Adipose tissue (tissue), 3 donors: ENCODE data around the gene PRRG1. TPM values are rescaled to one million over a fixed set of nuclear protein-coding genes. Genes with fewer than 3 reads are reported as not detected.
"Not testable (repeated sequence)": the region's sequence is repeated elsewhere in the genome, so short reads cannot be mapped to it uniquely, and the experiment has no call there.

Experiments
- H3K27ac ChIP-seq: one replicate; pipeline ENCODE4 v1.5.1; 2013; ENCODE audit warnings: low read depth, low read length
- WGBS, 3 donors: extraction: QIAGEN DNeasy Blood & Tissue Kit; methylation state at CpG; one replicate each; pipeline ENCODE4 v1.1.7; 2013; 5-methylcytosine and 5-hydroxymethylcytosine counted together
- polyA plus RNA-seq, 3 donors: library from polyadenylated mRNA; stranded (reverse); fragments of 200-250 nt; gene quantifications; one replicate each; pipeline ENCODE4 v1.2.3, GENCODE V29; 2013
- donor health status: healthy with polysubstance abuse.
- donor health status: Bipolar disorder and iron deficiency.
- donor health status: healthy.

The PRRG1 gene
- polyA plus RNA-seq, 3 donors: 1.4 to 5.4 (median 4.3) TPM

DNA sequence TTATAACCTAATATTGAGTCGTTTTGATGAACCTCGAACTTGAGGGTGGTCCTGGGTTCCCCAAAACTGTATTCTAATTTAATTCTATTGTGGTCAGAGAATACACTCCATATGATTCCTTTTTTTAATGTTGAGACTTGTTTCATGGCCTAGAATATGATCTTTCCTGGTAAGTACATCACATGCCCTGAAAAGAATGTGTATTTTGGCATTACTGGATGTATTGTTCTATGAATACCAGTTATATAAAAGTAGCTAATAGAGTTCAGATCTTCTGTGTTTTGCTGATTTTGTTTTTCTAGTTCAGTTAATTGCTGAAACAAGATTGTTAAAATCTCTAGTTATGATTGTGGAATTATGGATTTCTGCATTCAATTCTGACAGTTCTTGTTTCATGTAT, 18.8 kb downstream of the PRRG1 start:
- no peak overlapping the region for H3K27ac ChIP-seq
- 61 to 90% (median 76%) methylated on average over 2 of the region's 2 CpGs for WGBS, 3 donors

DNA sequence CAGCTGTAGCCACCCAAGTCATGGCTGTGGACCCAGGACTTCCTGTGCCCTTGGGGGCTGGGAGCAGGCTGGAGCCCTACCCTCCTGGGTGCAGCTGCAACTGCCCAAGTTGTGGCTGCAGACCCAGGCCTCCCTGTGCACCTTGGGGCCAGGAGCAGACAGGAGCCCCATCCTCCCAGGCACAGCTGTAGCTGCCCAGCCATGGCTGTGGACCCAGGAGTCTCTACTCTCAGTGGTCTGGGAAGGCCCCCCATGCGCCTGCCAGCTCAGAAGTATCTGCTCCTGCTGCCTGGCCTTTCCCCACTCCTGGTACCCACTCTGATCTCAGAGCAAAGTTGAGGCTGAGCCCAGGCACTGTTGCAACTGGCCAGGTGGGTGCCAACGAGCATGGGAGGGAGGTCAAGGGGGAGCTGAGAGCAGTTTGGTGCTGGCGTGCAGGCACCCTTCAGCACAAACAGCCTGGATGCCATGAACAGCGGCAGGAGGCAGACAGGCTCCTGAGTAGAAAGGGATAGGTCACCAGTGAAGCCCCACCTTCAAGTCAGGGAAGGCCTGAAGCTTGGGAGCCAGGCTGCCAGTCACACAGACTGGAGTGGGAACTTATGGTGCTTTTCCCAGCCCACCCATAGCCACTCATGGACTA, 21.5 kb downstream of the PRRG1 start:
- H3K27ac ChIP-seq: no peak overlapping the region
- WGBS, 3 donors: 80 to 96% (median 95%) methylated on average over 4 of the region's 4 CpGs

DNA sequence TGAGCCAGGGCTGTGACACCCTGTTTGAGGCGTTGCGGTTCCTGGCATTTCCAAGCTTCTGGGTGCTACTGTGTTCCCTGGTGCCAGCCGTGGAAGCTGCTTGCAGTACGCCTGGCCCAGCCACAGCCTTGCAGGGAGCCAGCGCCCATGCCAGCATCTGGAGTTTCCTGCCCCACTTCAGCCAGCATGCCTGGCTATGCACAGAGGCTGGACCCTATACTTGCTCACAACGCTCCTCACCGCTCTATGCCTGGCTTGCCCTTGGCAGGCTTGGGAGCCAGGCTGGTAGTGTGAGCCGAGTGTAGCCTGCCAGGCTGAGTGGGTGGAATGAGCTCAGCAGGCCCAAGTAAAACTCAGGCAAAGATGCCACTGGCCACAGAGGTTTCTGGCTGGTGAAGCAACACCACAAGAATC, 22.4 kb downstream of the PRRG1 start:
- H3K27ac ChIP-seq: no peak overlapping the region
- 81 to 94% (median 94%) methylated on average over 5 to 8 of the region's 8 CpGs for WGBS, 3 donors

DNA sequence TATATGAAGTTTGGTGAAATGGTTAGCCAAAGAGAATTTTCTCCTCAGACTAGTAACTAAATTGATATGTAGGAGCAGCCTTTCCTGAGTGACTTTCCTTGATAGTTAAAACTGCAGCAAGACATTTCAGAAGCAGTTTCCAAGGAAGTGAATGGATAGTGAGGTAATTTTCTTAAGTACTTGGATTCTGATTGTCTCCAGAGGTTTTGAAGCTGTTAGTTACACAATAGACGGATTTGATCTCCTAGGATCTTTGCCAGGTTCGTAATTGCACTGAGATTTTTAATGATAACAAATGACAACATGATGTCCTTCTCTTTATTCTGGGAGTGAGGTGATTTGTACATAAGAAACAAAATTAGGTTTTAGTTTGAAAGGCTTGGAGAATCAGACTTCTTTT, 29.2 kb downstream of the PRRG1 start:
- H3K27ac ChIP-seq: no peak overlapping the region
- 34 to 38% (median 36%) methylated on average over 2 of the region's 2 CpGs for WGBS, 3 donors

DNA sequence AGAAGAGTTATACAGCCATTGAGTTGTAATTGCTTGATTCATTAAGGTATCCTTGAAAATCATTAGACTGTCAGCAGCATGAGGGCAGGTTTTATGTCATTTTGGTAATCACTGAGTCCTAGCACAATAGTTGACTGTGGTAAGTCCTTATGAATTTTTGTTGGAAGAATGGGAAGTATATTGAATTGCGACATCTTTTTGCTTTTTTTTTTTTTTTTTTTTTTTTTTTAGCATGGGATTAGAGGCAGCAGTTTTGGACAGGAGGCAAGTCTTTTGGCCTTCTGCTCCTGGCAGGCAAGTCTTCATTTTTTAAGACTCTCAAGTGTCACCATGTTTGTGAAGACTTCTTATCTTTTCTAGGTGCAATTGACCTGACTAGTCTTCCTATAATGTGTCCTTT, 29.7 kb downstream of the PRRG1 start:
- no peak overlapping the region for H3K27ac ChIP-seq
- 54 to 68% (median 64%) methylated on average over 1 of the region's 1 CpG for WGBS, 3 donors

DNA sequence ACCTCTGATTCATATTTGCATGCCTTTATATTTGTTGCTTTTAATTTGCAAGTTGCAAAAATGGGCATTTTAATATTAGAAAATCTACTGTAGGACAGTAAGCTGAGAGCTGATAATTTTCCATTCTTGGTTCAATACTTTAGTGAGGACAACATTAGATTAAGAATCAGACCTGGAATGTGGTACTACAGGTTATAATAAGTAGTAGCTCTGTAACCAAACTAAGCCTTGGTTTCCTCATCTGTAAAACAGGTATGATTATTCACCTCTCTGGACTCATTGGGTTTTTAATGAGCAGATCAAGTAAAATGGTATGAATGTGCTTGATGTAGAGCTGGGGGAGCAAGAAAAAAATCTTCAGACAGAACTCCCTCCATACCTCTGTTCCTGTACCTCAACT, 31.1 kb downstream of the PRRG1 start:
- H3K27ac ChIP-seq: no peak overlapping the region

DNA sequence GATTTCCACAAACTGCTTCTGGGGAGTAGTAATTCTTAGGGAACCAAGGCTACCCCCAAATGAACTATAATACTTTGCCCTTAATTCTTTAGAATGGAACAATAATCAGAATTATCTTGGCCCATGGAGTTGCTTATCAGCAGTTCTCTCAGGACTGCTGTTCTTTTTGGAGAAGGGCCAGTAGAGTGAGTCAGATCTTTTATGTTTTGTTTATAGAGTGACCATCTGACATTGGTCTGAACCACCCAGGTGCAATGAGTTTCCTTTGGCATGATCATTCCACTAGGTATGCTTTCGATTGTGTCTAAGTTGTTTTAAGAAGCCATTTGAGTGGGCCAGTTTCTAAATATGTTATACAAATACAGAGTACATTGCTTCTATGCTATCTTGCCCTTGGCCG, 31.8 kb downstream of the PRRG1 start:
- no peak overlapping the region for H3K27ac ChIP-seq
- WGBS, 3 donors: 36 to 83% (median 83%) methylated on average over 2 of the region's 2 CpGs

DNA sequence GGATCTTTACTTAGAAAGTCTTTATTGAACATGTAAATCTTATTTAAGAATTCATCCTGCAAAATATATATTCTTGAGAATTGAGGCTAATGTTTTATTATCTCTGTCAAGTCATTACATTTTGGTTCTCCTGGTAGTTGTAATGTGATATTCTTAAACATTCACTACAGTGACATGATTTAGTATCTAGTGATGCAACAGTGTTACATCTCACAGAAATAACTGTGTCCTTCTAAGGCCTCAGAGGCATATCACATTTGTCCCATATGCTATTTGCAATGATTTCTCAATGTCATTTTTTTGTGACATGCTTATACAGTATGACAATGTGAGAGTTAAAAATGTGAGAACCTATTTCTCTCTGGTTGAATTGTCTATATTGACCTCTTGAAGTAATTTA, 34.1 kb downstream of the PRRG1 start:
- no peak overlapping the region for H3K27ac ChIP-seq

DNA sequence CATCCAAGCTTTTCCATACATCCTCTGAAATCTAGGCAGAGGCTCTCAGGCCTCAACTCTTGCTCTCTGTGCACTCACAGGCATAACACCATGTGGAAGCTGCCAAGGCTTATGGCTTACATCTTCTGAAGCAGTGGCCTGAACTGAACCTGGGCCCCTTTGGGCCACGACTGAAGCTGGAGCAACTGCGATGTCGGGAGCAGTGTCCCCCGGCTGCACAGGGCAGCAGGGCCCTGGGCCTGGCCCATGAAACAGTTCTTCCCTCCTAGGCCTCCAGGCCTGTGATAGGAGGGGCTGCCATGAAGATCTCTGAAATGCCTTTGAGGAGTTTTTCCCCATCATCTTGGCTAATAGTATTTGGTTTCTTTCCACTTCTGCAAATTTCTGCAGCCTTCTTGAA, 39.2 kb downstream of the PRRG1 start:
- 92 to 100% (median 99%) methylated on average over 3 to 4 of the region's 4 CpGs for WGBS, 3 donors
- H3K27ac ChIP-seq: no peak overlapping the region

DNA sequence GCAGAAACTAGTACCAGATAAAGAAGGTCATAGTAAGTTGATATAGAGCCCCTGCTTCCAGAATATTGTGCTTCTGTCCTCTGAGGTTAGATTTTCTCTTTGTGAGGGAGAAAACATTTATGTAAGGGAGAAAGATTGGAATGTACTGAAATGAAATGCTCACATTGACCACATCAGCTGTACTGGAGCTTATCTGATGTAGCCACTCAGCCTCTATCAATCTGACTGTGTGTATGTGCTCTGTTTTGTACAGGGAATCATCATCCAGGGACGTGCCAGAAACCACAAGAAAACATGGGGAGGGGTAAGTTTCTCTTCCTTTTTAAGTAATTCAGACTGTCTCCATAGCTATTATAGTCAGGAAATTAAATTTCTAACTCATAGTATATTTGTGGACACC, 56.8 kb downstream of the PRRG1 start:
- WGBS, 3 donors: 16 to 92% (median 29%) methylated on average over 1 of the region's 1 CpG
- no peak overlapping the region for H3K27ac ChIP-seq

DNA sequence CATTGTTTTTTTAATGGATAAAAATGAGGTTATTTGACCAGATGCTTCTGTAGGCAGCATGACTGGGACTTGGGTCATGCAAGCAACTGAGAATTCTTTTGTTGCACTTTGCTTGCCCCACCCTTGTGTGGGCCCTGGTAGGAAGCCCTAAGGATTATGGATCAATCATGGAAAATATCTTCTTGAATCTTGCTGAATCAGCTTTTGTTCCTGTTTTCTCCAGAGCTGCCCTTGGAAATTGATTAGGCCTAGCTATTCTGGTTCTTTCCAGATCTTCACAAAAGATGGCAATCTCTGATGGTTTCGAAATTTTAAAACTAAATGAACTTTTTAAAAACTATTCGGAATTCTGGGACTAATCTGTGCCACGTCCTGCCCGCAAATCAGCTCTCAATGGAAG, 58.6 kb downstream of the PRRG1 start:
- WGBS, 3 donors: 83 to 97% (median 93%) methylated on average over 4 of the region's 4 CpGs
- no peak overlapping the region for H3K27ac ChIP-seq

DNA sequence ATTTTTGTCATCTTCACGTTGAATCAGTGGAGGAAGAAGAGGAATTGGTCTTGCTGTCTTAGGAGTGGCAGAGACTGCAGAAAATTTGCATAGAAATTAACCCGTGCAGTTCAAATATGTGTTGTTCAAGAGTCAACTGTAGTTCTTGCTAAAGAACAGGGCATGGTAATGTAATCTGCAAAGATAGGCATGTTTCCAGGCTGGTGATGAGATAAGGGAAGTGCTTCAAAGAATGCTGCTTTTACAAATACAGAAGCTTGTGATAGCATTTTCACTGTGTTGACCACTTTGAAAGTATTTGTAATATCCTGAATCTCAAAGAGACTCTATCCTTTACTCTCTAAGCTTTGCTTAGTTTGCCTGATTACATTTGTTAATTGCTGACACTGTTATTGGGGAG, 60.1 kb downstream of the PRRG1 start:
- no peak overlapping the region for H3K27ac ChIP-seq
- 48 to 61% (median 49%) methylated on average over 2 of the region's 2 CpGs for WGBS, 3 donors

DNA sequence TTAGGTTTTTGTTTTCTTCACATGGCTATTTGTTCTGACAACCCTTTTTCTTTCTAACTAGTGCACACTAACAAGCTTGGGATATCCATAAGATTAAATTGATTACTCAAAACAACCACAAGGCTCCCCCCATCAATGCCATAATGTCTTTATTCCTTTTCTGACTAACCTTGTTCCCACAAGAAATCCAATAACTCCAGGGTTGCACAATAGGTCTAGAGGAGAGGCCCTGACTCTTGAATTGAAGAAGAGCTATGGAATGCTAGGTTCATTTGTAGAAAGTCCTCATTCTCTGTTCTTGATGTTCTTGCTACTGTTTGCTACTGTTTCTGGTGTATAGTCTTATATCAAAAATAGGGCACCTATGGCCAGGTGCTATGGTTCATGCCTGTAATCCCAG, 71.0 kb downstream of the PRRG1 start:
- H3K27ac ChIP-seq: no peak overlapping the region

DNA sequence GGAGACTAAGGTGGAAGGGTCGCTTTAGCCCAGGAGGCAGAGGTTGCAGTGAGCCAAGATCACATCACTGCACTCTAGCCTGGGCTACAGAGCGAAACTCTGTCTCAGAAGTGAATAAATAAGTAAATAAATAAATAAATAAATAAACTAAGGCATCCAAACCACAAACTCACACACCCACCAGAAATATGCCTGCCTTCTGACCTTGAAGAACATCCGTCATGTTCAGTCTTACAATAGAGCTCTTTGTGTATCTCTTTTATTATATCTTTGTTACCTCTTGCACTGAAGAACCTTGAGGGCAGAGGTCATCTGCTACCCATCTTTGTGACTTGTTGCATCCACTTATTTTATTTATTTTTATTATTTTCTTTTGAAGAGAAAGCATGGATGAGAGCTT, 71.6 kb downstream of the PRRG1 start:
- WGBS, 3 donors: 73 to 96% (median 96%) methylated on average over 3 of the region's 3 CpGs
- no peak overlapping the region for H3K27ac ChIP-seq

DNA sequence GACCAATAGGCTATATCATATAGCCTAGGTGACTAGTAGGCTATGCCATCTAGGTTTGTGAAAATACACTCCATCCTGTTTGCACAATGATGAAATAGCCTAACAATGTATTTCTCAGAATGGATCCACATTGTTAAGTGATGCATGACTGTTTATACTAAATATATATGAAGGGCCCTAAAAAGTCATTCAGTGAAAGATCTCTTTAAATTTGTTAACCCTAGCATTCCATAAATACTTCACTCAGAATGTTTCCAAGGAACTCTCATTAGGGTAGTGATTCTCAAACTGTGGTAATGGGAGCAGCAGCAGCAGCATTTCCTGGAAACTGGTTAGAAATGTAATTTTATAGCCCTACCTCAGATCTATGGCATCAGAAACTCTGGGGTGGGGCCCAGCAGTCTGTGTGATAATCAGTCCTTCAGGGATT, 74.9 kb downstream of the PRRG1 start:
- H3K27ac ChIP-seq: no peak overlapping the region

DNA sequence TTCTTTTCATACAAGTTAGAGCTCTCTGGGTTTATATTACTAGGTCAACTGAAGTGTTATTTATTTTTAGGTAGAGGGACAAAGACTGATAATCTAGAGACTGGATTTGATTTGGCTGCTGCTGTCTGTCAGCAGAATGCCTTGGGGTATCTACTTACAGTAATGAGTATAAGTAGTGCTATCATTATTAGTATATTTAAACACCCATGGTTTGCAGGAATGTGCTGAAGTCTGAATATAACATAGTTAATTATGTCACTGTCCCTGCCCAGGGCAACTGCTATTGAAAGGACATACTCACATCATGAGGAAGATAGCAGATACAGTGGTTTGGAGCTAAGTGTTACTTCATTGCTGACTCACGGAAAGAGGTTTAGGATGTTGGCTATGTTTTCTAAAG, 76.2 kb downstream of the PRRG1 start:
- 65 to 100% (median 98%) methylated on average over 1 of the region's 1 CpG for WGBS, 3 donors

DNA sequence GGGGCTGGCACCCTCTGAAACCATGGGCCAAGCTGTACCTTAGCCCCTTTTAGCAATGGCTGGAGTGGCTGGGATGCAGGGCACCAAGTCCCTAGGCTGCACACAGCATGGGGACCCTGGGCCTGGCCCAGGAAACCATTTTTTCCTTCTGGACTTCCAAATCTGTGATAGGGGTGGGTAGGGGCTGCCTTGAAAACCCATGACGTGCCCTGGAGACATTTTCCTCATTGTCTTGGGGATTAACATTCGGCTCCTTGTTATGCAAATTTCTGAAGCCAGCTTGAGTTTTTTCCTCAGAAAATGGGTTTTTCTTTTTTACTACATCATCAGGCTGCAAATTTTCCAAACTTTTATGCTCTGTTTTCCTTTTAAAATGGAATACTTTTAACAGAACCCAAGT, 79.8 kb downstream of the PRRG1 start:
- H3K27ac ChIP-seq: not testable (repeated sequence)
- 51 to 96% (median 90%) methylated on average over 2 of the region's 2 CpGs for WGBS, 3 donors

More for the DNA sequence above, 76.2 kb downstream of the PRRG1 start:
- no peak overlapping the region for H3K27ac ChIP-seq

DNA sequence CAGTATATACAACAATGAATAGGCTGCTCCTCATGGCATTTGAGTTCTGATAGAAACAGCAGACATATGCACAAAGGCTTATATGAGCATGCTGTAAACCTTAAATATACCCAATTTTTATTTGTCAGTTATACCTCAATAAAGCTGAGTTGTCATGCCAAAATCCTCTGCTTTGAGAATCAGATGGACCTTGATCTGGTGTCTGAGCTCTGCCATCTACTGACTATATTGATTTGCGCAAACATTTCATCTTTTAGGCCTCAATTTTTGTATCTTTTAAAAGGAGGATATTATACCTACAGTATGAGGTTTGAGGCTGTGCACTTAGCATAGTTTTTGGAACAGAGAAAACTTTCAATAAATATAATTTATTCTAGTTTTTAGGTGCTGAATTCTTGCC, 85.2 kb downstream of the PRRG1 start:
- no peak overlapping the region for H3K27ac ChIP-seq
- WGBS, 3 donors: 100% methylated on average over 1 of the region's 1 CpG

DNA sequence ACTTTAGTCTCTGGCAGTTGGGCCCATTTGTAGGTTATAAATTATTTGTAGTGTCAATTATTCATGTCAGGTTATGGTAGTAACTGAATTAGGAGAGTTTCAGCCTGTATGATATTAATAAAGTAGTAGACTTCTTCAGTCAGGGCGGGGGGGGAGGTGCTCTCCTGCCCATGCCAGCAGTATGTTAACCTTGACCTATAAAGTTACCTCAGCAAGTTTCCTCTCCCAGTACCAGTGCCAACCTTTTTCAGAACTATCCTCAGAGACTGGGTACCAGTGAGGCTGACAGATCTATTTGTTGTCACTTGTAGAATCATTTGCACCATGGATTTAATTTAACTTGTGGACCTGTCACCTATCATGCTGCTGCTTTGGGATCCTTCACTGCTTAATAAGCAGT, 88.0 kb downstream of the PRRG1 start:
- WGBS, 3 donors: 46 to 76% (median 71%) methylated on average over 1 of the region's 1 CpG
- H3K27ac ChIP-seq: no peak overlapping the region

DNA sequence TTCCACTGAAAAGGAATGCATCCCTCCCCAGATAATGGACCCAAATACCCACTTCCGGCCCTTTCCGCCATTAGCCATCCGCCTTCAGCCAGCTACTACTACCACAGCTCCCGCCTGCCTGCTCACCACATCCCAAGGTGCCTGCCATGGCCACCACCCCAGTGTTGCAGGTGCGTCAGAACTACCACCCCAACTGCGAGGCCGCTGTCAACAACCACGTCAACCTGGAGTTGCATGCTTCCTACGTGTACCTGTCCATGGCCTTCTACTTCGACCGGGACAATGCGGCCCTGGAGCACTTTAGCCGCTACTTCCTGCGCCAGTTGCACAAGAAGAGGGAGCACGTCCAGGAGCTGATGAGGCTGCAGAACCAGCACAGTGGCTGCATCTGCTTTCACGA, 92.2 kb downstream of the PRRG1 start:
- no peak overlapping the region for H3K27ac ChIP-seq
- WGBS, 3 donors: 91 to 96% (median 96%) methylated on average over 16 of the region's 16 CpGs

DNA sequence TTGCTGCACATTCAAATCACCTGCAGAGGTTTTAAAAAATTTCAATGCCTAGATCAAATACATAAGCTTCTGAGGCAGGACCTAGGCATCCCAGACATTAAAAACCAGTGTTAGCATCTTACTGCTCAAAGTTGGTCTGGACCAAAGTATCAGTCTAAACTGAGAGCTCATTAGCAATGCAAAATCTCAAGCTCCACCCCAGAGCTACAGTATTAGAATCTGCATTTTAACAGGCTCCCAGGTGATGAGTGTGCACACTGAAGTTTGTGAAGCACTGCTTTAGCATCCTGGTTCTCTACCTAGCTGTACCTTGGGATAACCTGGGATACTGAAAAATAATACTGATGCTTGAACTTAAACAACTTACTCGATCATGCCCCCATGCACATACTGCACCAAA, 96.0 kb downstream of the PRRG1 start:
- WGBS, 3 donors: 76 to 88% (median 87%) methylated on average over 1 of the region's 1 CpG
- no peak overlapping the region for H3K27ac ChIP-seq
